D721Med (cell line): Measurements from ENCODE around the gene HSPA2.
"Not testable (repeated sequence)": the region's sequence is repeated elsewhere in the genome, so short reads cannot be mapped to it uniquely, and the experiment has no call there.

Experiments
- DNase-seq: peaks from one replicate; pipeline ENCODE4 v3.0.0; 2011; ENCODE audit warnings: low spot score; ENCODE audit not compliant: insufficient read length
- FAIRE-seq: peaks from 2 replicates; lab custom pipeline; 2011; peaks lifted over from hg19 to GRCh38; lab: Jason Lieb, UNC
- TF ChIP-seq, protein P1 (sequence below): IDR thresholded peaks from 2 replicates; pipeline ENCODE4 v1.5.1; 2012; ENCODE audit warnings: mild to moderate bottlenecking, control low read depth; ENCODE audit not compliant: insufficient read depth; ENCODE audit errors: missing control alignments

HSPA2 gene

GRCh38 chr14:64549791-64550620 is 9.5 kb downstream of the HSPA2 start, which contains the start of gene PPP1R36:
PPP1R36 (plus strand) TSS chr14:64549961; CDS start chr14:64549998, 37 bp downstream.
- no peak for DNase-seq
- TF ChIP-seq, protein P1, sequence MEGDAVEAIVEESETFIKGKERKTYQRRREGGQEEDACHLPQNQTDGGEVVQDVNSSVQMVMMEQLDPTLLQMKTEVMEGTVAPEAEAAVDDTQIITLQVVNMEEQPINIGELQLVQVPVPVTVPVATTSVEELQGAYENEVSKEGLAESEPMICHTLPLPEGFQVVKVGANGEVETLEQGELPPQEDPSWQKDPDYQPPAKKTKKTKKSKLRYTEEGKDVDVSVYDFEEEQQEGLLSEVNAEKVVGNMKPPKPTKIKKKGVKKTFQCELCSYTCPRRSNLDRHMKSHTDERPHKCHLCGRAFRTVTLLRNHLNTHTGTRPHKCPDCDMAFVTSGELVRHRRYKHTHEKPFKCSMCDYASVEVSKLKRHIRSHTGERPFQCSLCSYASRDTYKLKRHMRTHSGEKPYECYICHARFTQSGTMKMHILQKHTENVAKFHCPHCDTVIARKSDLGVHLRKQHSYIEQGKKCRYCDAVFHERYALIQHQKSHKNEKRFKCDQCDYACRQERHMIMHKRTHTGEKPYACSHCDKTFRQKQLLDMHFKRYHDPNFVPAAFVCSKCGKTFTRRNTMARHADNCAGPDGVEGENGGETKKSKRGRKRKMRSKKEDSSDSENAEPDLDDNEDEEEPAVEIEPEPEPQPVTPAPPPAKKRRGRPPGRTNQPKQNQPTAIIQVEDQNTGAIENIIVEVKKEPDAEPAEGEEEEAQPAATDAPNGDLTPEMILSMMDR = no peak
- no peak for FAIRE-seq

DNA sequence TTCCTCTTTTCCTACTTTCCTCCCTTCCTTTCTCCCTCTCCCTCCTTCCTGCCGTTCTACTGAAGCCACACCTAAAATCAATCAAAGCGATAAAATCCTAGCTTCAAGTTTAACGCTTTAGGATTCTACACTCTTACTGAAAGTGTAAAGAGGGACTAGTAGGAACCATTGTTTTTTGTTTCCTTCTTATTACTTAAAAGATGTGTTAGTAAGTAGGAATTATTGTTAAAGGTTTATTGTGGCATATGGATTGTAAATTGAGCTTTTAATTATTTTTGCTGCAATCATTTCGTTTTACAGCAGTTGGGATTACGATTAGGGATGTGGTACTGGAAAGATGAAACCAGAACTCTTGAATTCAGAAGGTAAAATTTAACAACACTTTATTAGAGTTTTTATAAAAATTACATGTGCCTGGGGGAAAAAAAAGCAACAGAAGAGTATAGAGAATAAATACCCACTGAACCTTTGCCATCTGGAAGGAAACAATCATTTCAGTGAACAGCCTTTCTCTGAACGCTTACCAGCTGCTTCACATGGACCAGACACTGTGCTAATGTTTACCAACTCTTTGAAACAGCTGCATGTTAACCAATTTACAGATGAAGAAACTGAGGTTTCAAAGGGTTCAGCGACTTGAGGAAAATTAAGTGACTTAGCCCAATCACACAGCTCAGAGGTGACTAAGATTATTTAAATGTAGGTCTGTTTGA is 10.2 kb downstream of the HSPA2 start:
- DNase-seq (no peak), FAIRE-seq (no peak)
- TF ChIP-seq, protein P1 = no peak

GRCh38 chr14:64554556-64554955 is 14.0 kb downstream of the HSPA2 start:
- TF ChIP-seq, protein P1 = no peak
- no peak for DNase-seq
- no peak for FAIRE-seq

- TF ChIP-seq, protein P1 = no peak
- FAIRE-seq = no peak
- DNase-seq = no peak
Observed at GRCh38 chr14:64556526-64556925, 16.0 kb downstream of the HSPA2 start.

DNA sequence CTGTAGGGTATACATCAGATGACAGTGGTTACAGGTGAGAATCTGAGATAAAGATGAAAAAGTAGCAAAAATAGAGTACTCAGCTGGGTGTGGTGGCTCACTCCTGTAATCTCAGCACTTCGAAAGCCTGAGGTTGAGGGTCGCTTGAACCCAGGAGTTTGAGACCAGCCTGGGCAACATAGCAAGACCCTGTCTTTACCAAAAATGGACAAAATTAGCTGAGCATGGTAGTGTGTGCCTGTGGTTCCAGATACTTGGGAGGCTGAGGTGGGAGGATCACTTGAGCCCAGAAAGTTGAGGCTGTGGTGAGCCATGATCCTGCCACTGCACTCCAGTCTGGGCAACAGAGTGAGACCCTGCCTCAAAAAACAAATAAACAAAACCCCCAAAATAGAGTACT is 17.7 kb downstream of the HSPA2 start:
- not testable (repeated sequence) for FAIRE-seq, DNase-seq

DNA sequence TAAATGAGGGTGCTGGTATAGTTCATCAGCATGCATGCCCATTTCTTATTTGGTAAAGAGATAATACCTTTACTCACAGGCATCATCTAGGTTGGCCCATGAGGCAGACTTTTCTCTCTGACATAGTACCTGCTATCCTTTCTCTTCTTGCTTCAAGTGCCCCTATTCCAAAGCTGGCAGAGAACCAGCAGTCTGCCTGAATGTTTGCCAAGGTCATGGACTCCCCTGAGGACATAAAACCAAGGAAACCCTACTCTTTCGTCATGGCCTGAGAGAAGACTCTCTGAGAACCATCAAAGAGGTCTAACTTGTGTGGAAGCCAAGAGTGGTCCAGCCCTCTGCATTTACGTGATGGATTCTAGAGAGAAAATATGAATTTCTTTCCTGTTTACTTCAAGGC is 21.1 kb downstream of the HSPA2 start:
- TF ChIP-seq, protein P1 = no peak
- FAIRE-seq (no peak), DNase-seq (no peak)

- FAIRE-seq = no peak
- TF ChIP-seq, protein P1 = no peak
- no peak for DNase-seq
Observed at GRCh38 chr14:64562436-64562835, 21.9 kb downstream of the HSPA2 start.
